HG02678 (cell line): Measurements from ENCODE around the gene SUSD3.
"Not testable (repeated sequence)": the region's sequence is repeated elsewhere in the genome, so short reads cannot be mapped to it uniquely, and the experiment has no call there.

Source experiments
- ATAC-seq: cut with Tn5 transposase; IDR thresholded peaks from one replicate; pipeline ENCODE4 v1.9.1; 2021; ENCODE audit warnings: mild to moderate bottlenecking, moderate library complexity; ENCODE audit not compliant: unreplicated experiment

The SUSD3 gene

GRCh38 chr9:93058355-93059010 lies at the start of gene SUSD3:
Gene SUSD3 (plus strand): TSS chr9:93058701. CDS start chr9:93058743, 42 bp downstream.
- peak; percentile 50 for ATAC-seq

- no peak for ATAC-seq
Observed at GRCh38 chr9:93009337-93010015, 49.0 kb upstream of the SUSD3 start.

- no peak for ATAC-seq
Observed at GRCh38 chr9:93010056-93010455, 48.4 kb upstream of the SUSD3 start.

GRCh38 chr9:93010704-93011103 lies 47.8 kb upstream of the SUSD3 start:
- ATAC-seq: no peak

- ATAC-seq: no peak
Observed at GRCh38 chr9:93011114-93011513, 47.4 kb upstream of the SUSD3 start.

GRCh38 chr9:93012963-93013855 lies 45.3 kb upstream of the SUSD3 start:
- no peak for ATAC-seq

- no peak for ATAC-seq
Observed at GRCh38 chr9:93013856-93014582, 44.5 kb upstream of the SUSD3 start.

- not testable (repeated sequence) for ATAC-seq
Observed at GRCh38 chr9:93015190-93015589, 43.3 kb upstream of the SUSD3 start.

- ATAC-seq: no peak
Observed at GRCh38 chr9:93017621-93018020, 40.9 kb upstream of the SUSD3 start.

GRCh38 chr9:93020151-93020550 lies 38.4 kb upstream of the SUSD3 start:
- ATAC-seq: no peak

- ATAC-seq: no peak
Observed at GRCh38 chr9:93020771-93021670, 37.5 kb upstream of the SUSD3 start.

GRCh38 chr9:93022066-93022465 lies 36.4 kb upstream of the SUSD3 start:
- ATAC-seq: no peak

GRCh38 chr9:93022721-93023520 lies 35.6 kb upstream of the SUSD3 start:
- no peak for ATAC-seq

- no peak for ATAC-seq
Observed at GRCh38 chr9:93023521-93023815, 35.0 kb upstream of the SUSD3 start.

- no peak for ATAC-seq
Observed at GRCh38 chr9:93024646-93024910, 33.9 kb upstream of the SUSD3 start.

- ATAC-seq: no peak
Observed at GRCh38 chr9:93024986-93025630, 33.4 kb upstream of the SUSD3 start.

- ATAC-seq: no peak
Observed at GRCh38 chr9:93025736-93026135, 32.8 kb upstream of the SUSD3 start.

- ATAC-seq: no peak
Observed at GRCh38 chr9:93026640-93027039, 31.9 kb upstream of the SUSD3 start.

- no peak for ATAC-seq
Observed at GRCh38 chr9:93027750-93028149, 30.8 kb upstream of the SUSD3 start.
